ENCODE measurements around the gene MFAP3L.

- TF ChIP-seq CTCF (IDR thresholded peaks at IDR 0.05) (no peak), POLR2A (IDR thresholded peaks at IDR 0.05) (no peak)
Measured at GRCh38 chr4:170022211-170022610, 4.0 kb downstream of the MFAP3L start.
